ENCODE data around the gene DCBLD2.

DNA sequence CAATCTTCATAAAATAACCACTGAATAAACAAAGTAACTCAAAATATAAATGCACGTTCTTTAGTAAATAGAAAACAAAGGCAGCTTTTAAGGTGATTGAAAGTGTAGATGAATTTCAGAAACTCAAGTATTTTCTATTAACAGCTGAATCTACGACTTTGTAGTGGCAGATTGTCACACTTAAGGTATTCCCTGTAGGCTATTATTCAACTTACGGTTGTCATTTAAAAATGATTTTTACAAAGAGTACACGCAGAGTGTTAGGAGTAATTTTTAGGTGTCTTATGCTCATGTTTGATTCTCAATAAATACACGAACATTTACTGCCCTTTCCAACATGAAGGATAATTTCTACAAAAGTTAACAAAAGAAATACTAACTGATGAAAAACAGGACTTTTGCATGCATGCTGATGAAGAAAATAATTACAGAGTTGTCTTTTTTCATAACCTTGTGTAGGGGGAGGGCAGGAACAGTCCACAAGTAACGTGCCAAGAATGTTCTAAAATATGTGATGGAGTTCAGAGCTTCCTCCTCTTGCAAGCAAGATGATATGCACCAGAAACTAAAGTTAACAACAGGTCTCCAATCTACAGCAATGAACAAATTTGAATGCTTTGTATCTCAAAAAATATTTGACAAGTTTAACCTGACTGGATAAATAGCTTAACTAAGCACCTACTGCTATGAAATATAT is 16.7 kb downstream of the DCBLD2 start:
- TF ChIP-seq CTCF (IDR thresholded peaks at IDR 0.05) (no peak), POLR2A (IDR thresholded peaks at IDR 0.05) (no peak)

All from heart left ventricle (tissue), 13 donors.